ENCODE measurements around the gene CACFD1. TPM values are rescaled to one million over a fixed set of nuclear protein-coding genes. Genes with fewer than 3 reads are reported as not detected.

CACFD1 gene
- total and polyA plus RNA-seq, 2 donors (not counting 1 experiment from before 2014, with no cell fraction given), result 27.4 to 31.1 TPM

GRCh38 chr9:133474215-133474614 lies 14.4 kb downstream of the CACFD1 start:
- H3K9me3 Mint-ChIP-seq (ENCODE audit: insufficient read depth), result no peaks in the 10 kb centered on the region
- no peak overlapping the region for H3K9ac ChIP-seq (ENCODE audit: low read length)
- peaks cover 32% of the 10 kb centered on the region for H3K4me1 Mint-ChIP-seq
- H3K79me2 ChIP-seq (ENCODE audit: control insufficient read depth, insufficient read depth, low read length), result peaks cover 33% of the 10 kb centered on the region
- no peak overlapping the region for H3K4me3 Mint-ChIP-seq
- H3K9me3 ChIP-seq (ENCODE audit: control extremely low read depth in 1 of 3, control insufficient read depth in 2 of 3, insufficient read depth in 1 of 3, low read length in 2 of 3), result no peaks in the 10 kb centered on the region
- ChIA-PET POLR2A (interaction anchor here (0.6 kb wide), 1 partner anchor 23 kb away, joined by 9 read pairs; no protein-coding TSS in a partner anchor), CTCF (interaction anchor here (0.7 to 1.4 kb wide), 3 partner anchors 12 to 287 kb away, joined by 3 to 4 read pairs (median 3); no protein-coding TSS in a partner anchor)
- no peak for DNase-seq
- peaks cover 80% of the 10 kb centered on the region for H4K20me1 ChIP-seq (ENCODE audit: control insufficient read depth, insufficient read depth, low read length, poor library complexity, severe bottlenecking)
- no peaks in the 10 kb centered on the region for H3K27me3 ChIP-seq (replicated peaks in 1 of 4; ENCODE audit: control extremely low read depth in 1 of 4, control insufficient read depth in 3 of 4, insufficient read depth in 4 of 4, low read length in 3 of 4)
- no peak overlapping the region for H3K27ac ChIP-seq (ENCODE audit: low read length in 2 of 2)
- TF ChIP-seq EZH2 (IDR thresholded peaks at IDR 0.05; ENCODE audit: borderline replicate concordance, insufficient read depth, low read depth, low read length, poor library complexity, severe bottlenecking) (no peak), CTCF (IDR thresholded peaks at IDR 0.05) (no peak)
- H2AFZ ChIP-seq (ENCODE audit: insufficient read depth, low read depth, low read length, poor library complexity, severe bottlenecking), result no peak overlapping the region
- peaks cover 25 to 53% of the 10 kb centered on the region in 2 donors for H3K4me1 ChIP-seq (ENCODE audit: control insufficient read depth in 2 of 2, insufficient read depth in 2 of 2, low read length in 2 of 2)
- H3K27ac Mint-ChIP-seq, result peak overlapping the region; percentile 12
- peak overlapping the region; percentile 45 for H3K4me2 ChIP-seq (replicated peaks; ENCODE audit: low read depth, low read length, poor library complexity, severe bottlenecking)
- H3K4me3 ChIP-seq (ENCODE audit: control extremely low read depth in 1 of 5, extremely low read depth in 1 of 5, insufficient read depth in 1 of 5, low read depth in 2 of 5, low read length in 4 of 5), result no peak overlapping the region
- no peak for ATAC-seq (ENCODE audit: low read depth)
- peaks cover 0 to 62% of the 10 kb centered on the region in 2 experiments for H3K36me3 ChIP-seq (replicated peaks in 1 of 2; ENCODE audit: control extremely low read depth in 1 of 2, control insufficient read depth in 1 of 2, extremely low read depth in 1 of 2, insufficient read depth in 2 of 2, low read length in 1 of 2)
- H3K27me3 Mint-ChIP-seq, result no peaks in the 10 kb centered on the region
- WGBS (ENCODE audit: insufficient coverage), result 25% methylated on average over 2 of the region's 5 CpGs
- intact Hi-C loops (cut with micrococcal nuclease), result loop anchor here (10.0 kb wide), 1 partner anchor 359 kb away; no protein-coding TSS in a partner anchor

GRCh38 chr9:133474853-133475252 lies 15.1 kb downstream of the CACFD1 start:
- Histone ChIP-seq H3K79me2 (ENCODE audit: control insufficient read depth, insufficient read depth, low read length) (peaks cover 33% of the 10 kb centered on the region), H3K36me3 (replicated peaks in 1 of 2; ENCODE audit: control extremely low read depth in 1 of 2, control insufficient read depth in 1 of 2, extremely low read depth in 1 of 2, insufficient read depth in 2 of 2, low read length in 1 of 2) (peaks cover 0 to 62% of the 10 kb centered on the region in 2 experiments), H4K20me1 (ENCODE audit: control insufficient read depth, insufficient read depth, low read length, poor library complexity, severe bottlenecking) (peaks cover 74% of the 10 kb centered on the region), H3K9ac (ENCODE audit: low read length) (no peak overlapping the region), H3K9me3 (ENCODE audit: control extremely low read depth in 1 of 3, control insufficient read depth in 2 of 3, insufficient read depth in 1 of 3, low read length in 2 of 3) (no peaks in the 10 kb centered on the region), H3K4me3 (ENCODE audit: control extremely low read depth in 1 of 5, extremely low read depth in 1 of 5, insufficient read depth in 1 of 5, low read depth in 2 of 5, low read length in 4 of 5) (no peak overlapping the region), H2AFZ (ENCODE audit: insufficient read depth, low read depth, low read length, poor library complexity, severe bottlenecking) (no peak overlapping the region), H3K4me2 (replicated peaks; ENCODE audit: low read depth, low read length, poor library complexity, severe bottlenecking) (no peak overlapping the region), H3K27me3 (replicated peaks in 1 of 4; ENCODE audit: control extremely low read depth in 1 of 4, control insufficient read depth in 3 of 4, insufficient read depth in 4 of 4, low read length in 3 of 4) (no peaks in the 10 kb centered on the region), H3K27ac (ENCODE audit: low read length in 2 of 2) (peak overlapping the region in 1 of 2 donors; percentile 31), H3K4me1 (ENCODE audit: control insufficient read depth in 2 of 2, insufficient read depth in 2 of 2, low read length in 2 of 2) (peaks cover 31 to 59% of the 10 kb centered on the region in 2 donors)
- ChIA-PET POLR2A (interaction anchor here (0.5 to 0.8 kb wide), 2 partner anchors 13 to 527 kb away, joined by 4 to 5 read pairs; no protein-coding TSS in a partner anchor), CTCF (interaction anchor here (0.7 to 1.4 kb wide), 3 partner anchors 12 to 287 kb away, joined by 3 to 4 read pairs (median 3); no protein-coding TSS in a partner anchor)
- Mint-ChIP-seq H3K27ac (no peak overlapping the region), H3K9me3 (ENCODE audit: insufficient read depth) (no peaks in the 10 kb centered on the region), H3K4me1 (peaks cover 36% of the 10 kb centered on the region), H3K4me3 (no peak overlapping the region), H3K27me3 (no peaks in the 10 kb centered on the region)
- WGBS (ENCODE audit: insufficient coverage), result 77% methylated on average over 20 of the region's 20 CpGs
- ATAC-seq (ENCODE audit: low read depth) (no peak), DNase-seq (no peak)
- no peak for TF ChIP-seq CTCF (IDR thresholded peaks at IDR 0.05)
- TF ChIP-seq EZH2 (IDR thresholded peaks at IDR 0.05; ENCODE audit: borderline replicate concordance, insufficient read depth, low read depth, low read length, poor library complexity, severe bottlenecking), result no peak
- intact Hi-C loops (cut with micrococcal nuclease), result loop anchor here (5.0 to 10.0 kb wide), 2 partner anchors 128 to 360 kb away; partner anchors contain the start of genes MED22 and RPL7A
